Lung (tissue), 12 donors: Measurements from ENCODE around the gene DNAJB12. TPM values are rescaled to one million over a fixed set of nuclear protein-coding genes. Genes with fewer than 3 reads are reported as not detected.
A peak's percentile ranks its signal among the peaks of the same experiment; 100 is the strongest.
"Not testable (repeated sequence)": the region's sequence is repeated elsewhere in the genome, so short reads cannot be mapped to it uniquely, and the experiment has no call there.

Experiments used
- ATAC-seq: fragments of 200-7000 bp; cut with Tn5 transposase; one replicate; pipeline ENCODE4 v1.9.1; 2020; ENCODE audit warnings: moderate number of reproducible peaks; ENCODE audit not compliant: insufficient read depth, low FRiP score
- DNase-seq, 3 donors: peaks; one replicate each; pipeline ENCODE4 v3.0.0-alpha.2; 2013 to 2017
- H3K27ac ChIP-seq, 2 donors: one replicate each; pipeline ENCODE4 v1.5.1; 2013; ENCODE audit warnings: mild to moderate bottlenecking in 2 of 2, moderate library complexity in 2 of 2, control low read depth in 1 of 2, inconsistent platforms in 1 of 2, low read depth in 1 of 2, low read length in 1 of 2
- H3K27me3 ChIP-seq, 3 donors: one replicate each; pipeline ENCODE4 v1.5.1; 2013; ENCODE audit warnings: low read length in 2 of 3; ENCODE audit not compliant: control insufficient read depth in 3 of 3, insufficient read depth in 3 of 3
- H3K36me3 ChIP-seq, 4 donors: one replicate each; pipeline ENCODE4 v1.5.1; 2013; ENCODE audit warnings: low read length in 4 of 4, mild to moderate bottlenecking in 1 of 4, moderate library complexity in 1 of 4; ENCODE audit not compliant: control insufficient read depth in 4 of 4, insufficient read depth in 4 of 4
- H3K4me1 ChIP-seq, 5 donors: one replicate each; pipeline ENCODE4 v1.5.1; 2013; ENCODE audit warnings: low read length in 5 of 5, mild to moderate bottlenecking in 2 of 5, moderate library complexity in 1 of 5; ENCODE audit not compliant: control insufficient read depth in 5 of 5, insufficient read depth in 5 of 5
- H3K4me3 ChIP-seq: one replicate; pipeline ENCODE4 v1.5.1; 2013; ENCODE audit warnings: mild to moderate bottlenecking, control low read depth, moderate library complexity
- H3K9ac ChIP-seq, 2 donors: one replicate each; pipeline ENCODE4 v1.5.1; 2013; ENCODE audit warnings: low read length in 2 of 2, control low read depth in 1 of 2; ENCODE audit not compliant: insufficient read depth in 1 of 2
- H3K9me3 ChIP-seq, 4 donors: one replicate each; pipeline ENCODE4 v1.5.1; 2013; ENCODE audit warnings: low read length in 3 of 4, mild to moderate bottlenecking in 1 of 4, moderate library complexity in 1 of 4; ENCODE audit not compliant: control insufficient read depth in 4 of 4, insufficient read depth in 3 of 4
- WGBS, 2 donors: extraction: QIAGEN DNeasy Blood & Tissue Kit; methylation state at CpG; one replicate each; pipeline ENCODE4 v1.1.7; 2013; 5-methylcytosine and 5-hydroxymethylcytosine counted together
- polyA plus RNA-seq, 2 donors: library from polyadenylated mRNA; stranded (reverse); fragments of 200-250 nt; gene quantifications; one replicate each; pipeline ENCODE4 v1.2.1, GENCODE V29; 2013
- total RNA-seq, 2 donors: library from RNA; depleted of rRNA in 1 of 2; stranded (reverse); fragments of >200 nt in 1 of 2; gene quantifications; one replicate each; pipeline ENCODE4 v1.2.1, GENCODE V29; 2014 to 2021
- TF ChIP-seq, protein P1 (sequence below): IDR thresholded peaks from 2 replicates; pipeline ENCODE4 v1.5.1; 2012; ENCODE audit warnings: mild to moderate bottlenecking; ENCODE audit errors: control extremely low read depth, extremely low read depth
- donor health status: control.
- donor health status: control.
- donor health status: Bipolar disorder and iron deficiency.
- donor health status: healthy.
- donor health status: DM: yes; HTN: yes; CAD: no.

The DNAJB12 gene
- total and polyA plus RNA-seq, 4 donors, result 30.0 to 38.7 (median 32.1) TPM

GRCh38 chr10:72325243-72326175 is 29.2 kb downstream of the DNAJB12 start:
- H3K4me1 ChIP-seq, result peaks cover 6 to 47% (median 31%) of the 10 kb centered on the region in 5 donors

DNA sequence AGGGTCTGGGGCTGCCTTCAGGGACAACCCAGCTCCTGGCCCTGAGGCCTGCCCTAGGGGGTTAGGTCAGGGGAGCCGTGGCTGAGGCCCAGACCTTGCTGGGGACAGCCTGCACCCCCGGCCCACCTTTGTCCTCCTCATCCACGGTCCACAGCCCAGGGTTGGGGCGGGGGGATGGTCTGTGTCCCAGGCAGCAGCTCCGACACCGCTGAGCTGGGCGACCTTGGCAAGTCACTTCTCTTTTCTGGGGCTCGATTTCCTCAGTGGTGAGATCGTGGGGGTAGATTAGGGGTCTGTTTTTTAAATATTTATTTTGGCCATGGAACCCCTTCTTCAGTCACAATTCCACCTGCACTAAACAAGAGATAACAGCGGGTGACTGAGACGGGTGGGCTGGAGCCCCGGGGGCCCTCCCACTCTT is 30.9 kb downstream of the DNAJB12 start:
- 23 to 53% methylated on average over 12 of the region's 12 CpGs for WGBS, 2 donors
- no peaks in the 10 kb centered on the region for H3K27me3 ChIP-seq
- peak overlapping the region in 1 of 2 donors; percentile 71 for H3K27ac ChIP-seq
- H3K4me3 ChIP-seq, result no peak overlapping the region
- TF ChIP-seq, protein P1, sequence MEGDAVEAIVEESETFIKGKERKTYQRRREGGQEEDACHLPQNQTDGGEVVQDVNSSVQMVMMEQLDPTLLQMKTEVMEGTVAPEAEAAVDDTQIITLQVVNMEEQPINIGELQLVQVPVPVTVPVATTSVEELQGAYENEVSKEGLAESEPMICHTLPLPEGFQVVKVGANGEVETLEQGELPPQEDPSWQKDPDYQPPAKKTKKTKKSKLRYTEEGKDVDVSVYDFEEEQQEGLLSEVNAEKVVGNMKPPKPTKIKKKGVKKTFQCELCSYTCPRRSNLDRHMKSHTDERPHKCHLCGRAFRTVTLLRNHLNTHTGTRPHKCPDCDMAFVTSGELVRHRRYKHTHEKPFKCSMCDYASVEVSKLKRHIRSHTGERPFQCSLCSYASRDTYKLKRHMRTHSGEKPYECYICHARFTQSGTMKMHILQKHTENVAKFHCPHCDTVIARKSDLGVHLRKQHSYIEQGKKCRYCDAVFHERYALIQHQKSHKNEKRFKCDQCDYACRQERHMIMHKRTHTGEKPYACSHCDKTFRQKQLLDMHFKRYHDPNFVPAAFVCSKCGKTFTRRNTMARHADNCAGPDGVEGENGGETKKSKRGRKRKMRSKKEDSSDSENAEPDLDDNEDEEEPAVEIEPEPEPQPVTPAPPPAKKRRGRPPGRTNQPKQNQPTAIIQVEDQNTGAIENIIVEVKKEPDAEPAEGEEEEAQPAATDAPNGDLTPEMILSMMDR, result no peak
- no peak overlapping the region for H3K9ac ChIP-seq
- H3K9me3 ChIP-seq, result no peaks in the 10 kb centered on the region
- ATAC-seq (no peak), DNase-seq (no peak)
- no peaks in the 10 kb centered on the region for H3K36me3 ChIP-seq
- H3K4me1 ChIP-seq, result peaks cover 6 to 61% (median 38%) of the 10 kb centered on the region in 5 donors

More at GRCh38 chr10:72325243-72326175, 29.2 kb downstream of the DNAJB12 start:
- not testable (repeated sequence) for H3K4me3 ChIP-seq, H3K27me3 ChIP-seq, ATAC-seq, H3K9me3 ChIP-seq, H3K36me3 ChIP-seq
- peak; percentile 91 to 97 (median 94) for DNase-seq
- Histone ChIP-seq H3K27ac (peak overlapping the region; percentile 67 to 84), H3K9ac (peak overlapping the region in 1 of 2 donors; percentile 47)
- 64 to 73% methylated on average over 44 to 49 of the region's 49 CpGs for WGBS, 2 donors

DNA sequence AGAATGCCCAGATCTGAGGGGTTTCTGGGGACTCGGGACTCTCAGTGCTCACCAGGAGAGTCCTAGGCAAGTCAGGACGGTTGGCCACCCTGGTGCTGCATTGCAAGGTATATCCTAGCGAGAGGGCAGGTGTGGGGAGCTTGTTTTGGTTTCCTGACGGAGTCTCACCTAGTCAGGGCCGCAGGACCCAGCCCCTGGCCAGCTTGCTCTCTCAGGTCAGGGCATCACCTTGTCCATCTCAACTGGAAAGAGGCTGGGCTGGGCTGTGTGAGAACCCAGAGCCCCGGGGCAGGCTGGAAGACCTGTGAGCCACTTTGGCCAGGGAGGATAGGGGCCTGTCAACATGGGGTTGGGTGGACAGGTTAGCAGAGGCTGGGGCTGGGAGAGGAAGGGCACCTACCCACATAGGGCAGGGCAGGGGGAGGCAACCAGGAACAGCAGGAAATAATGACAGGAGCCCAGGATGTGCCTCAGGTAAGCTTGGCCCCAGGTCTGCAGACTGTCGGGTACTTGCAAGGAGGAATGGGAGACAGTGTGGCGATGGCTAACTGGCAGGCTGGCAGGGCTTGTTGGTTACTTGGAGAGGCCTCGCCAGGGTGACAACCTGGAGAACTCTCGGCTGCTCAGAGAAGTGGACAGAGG is 31.5 kb downstream of the DNAJB12 start:
- H3K9me3 ChIP-seq, result no peaks in the 10 kb centered on the region
- ATAC-seq (no peak), DNase-seq (no peak)
- TF ChIP-seq, protein P1, result no peak
- WGBS, 2 donors, result 85 to 92% methylated on average over 10 of the region's 10 CpGs
- H3K36me3 ChIP-seq, result no peaks in the 10 kb centered on the region
- peak overlapping the region in 1 of 2 donors; percentile 71 for H3K27ac ChIP-seq
- no peaks in the 10 kb centered on the region for H3K27me3 ChIP-seq
- no peak overlapping the region for H3K4me3 ChIP-seq
- H3K9ac ChIP-seq, result no peak overlapping the region
- peaks cover 6 to 61% (median 35%) of the 10 kb centered on the region in 5 donors for H3K4me1 ChIP-seq
